Mucosa of descending colon (tissue), 3 donors: ENCODE data around the gene AQR. TPM values are rescaled to one million over a fixed set of nuclear protein-coding genes. Genes with fewer than 3 reads are reported as not detected.

Experiments used
- ATAC-seq: fragments of 200-7000 bp; cut with Tn5 transposase; one replicate; pipeline ENCODE4 v1.9.1; 2020; ENCODE audit warnings: mild to moderate bottlenecking, moderate library complexity
- DNase-seq, 3 donors: peaks; one replicate each; pipeline ENCODE4 v3.0.0-alpha.2; 2020
- H3K36me3 ChIP-seq: fragments of 200-600 bp; one replicate; pipeline ENCODE4 v1.8.0; 2021; ENCODE audit warnings: low read depth, mild to moderate bottlenecking
- H3K4me1 ChIP-seq: fragments of 200-600 bp; one replicate; pipeline ENCODE4 v1.8.0; 2021; ENCODE audit warnings: low read depth, mild to moderate bottlenecking
- H3K4me3 ChIP-seq: fragments of 200-600 bp; one replicate; pipeline ENCODE4 v1.8.0; 2021; ENCODE audit warnings: mild to moderate bottlenecking
- H3K9me3 ChIP-seq: fragments of 200-600 bp; one replicate; pipeline ENCODE4 v1.8.0; 2021; ENCODE audit warnings: mild to moderate bottlenecking
- CTCF ChIP-seq: fragments of 200-600 bp; IDR thresholded peaks from one replicate; pipeline ENCODE4 v1.8.0; 2022; ENCODE audit warnings: antibody characterized with exemption, mild to moderate bottlenecking
- intact Hi-C, 2 donors: fragments of 100-400 bp; cut with DNase I in 1 of 2; cut with micrococcal nuclease in 1 of 2; formaldehyde crosslinking; loops; one replicate each; pipeline versions ENCODE4 v1.11.0 to v1.11.1; 2022; cut with DNase I, micrococcal nuclease
- total RNA-seq, 3 donors: library from RNA; stranded (reverse); fragmentation: NEBNext Ultra II Directional in 2 of 3; extraction: Animal tissue kit (Norgen Biotek cat#: 25700) in 2 of 3; gene quantifications; one replicate each; pipeline versions ENCODE4 v1.2.1 to v1.2.4, GENCODE V29; 2021 to 2023
- donor health status: DM: no; HTN: no; CAD: no; lungs with moderate emphysema.
- donor health status: DM: no; HTN: no; CAD: no.
- donor health status: DM: no; HTN: yes; CAD: no.

The AQR gene
- total RNA-seq, 3 donors from 2014 or later: 25.1 to 26.6 (median 26.4) TPM

- Histone ChIP-seq H3K4me1 (no peaks in the 10 kb centered on the region), H3K9me3 (no peaks in the 10 kb centered on the region), H3K36me3 (no peaks in the 10 kb centered on the region), H3K4me3 (no peak overlapping the region)
- DNase-seq (no peak), ATAC-seq (no peak)
- intact Hi-C loops: no loop called here
- no peak for TF ChIP-seq CTCF
Measured at GRCh38 chr15:34828145-34828911, 141.2 kb downstream of the AQR start.

GRCh38 chr15:34821831-34822230 lies 147.7 kb downstream of the AQR start:
- DNase-seq (no peak), ATAC-seq (no peak)
- TF ChIP-seq CTCF: no peak
- H3K4me3 ChIP-seq: no peak overlapping the region
- no peaks in the 10 kb centered on the region for H3K4me1 ChIP-seq
- no peaks in the 10 kb centered on the region for H3K9me3 ChIP-seq
- intact Hi-C loops: no loop called here
- H3K36me3 ChIP-seq: no peaks in the 10 kb centered on the region

GRCh38 chr15:34820110-34820509 lies 149.4 kb downstream of the AQR start:
- no peak for ATAC-seq
- DNase-seq: no peak
- H3K9me3 ChIP-seq: no peaks in the 10 kb centered on the region
- H3K36me3 ChIP-seq: no peaks in the 10 kb centered on the region
- intact Hi-C loops: no loop called here
- no peak overlapping the region for H3K4me3 ChIP-seq
- no peak for TF ChIP-seq CTCF
- no peaks in the 10 kb centered on the region for H3K4me1 ChIP-seq

- H3K9me3 ChIP-seq: no peaks in the 10 kb centered on the region
- intact Hi-C loops: no loop called here
- no peak overlapping the region for H3K4me3 ChIP-seq
- no peak for DNase-seq
- no peaks in the 10 kb centered on the region for H3K36me3 ChIP-seq
- no peak for ATAC-seq
- no peaks in the 10 kb centered on the region for H3K4me1 ChIP-seq
- TF ChIP-seq CTCF: no peak
Measured at GRCh38 chr15:34818526-34818925, 151.0 kb downstream of the AQR start.

GRCh38 chr15:34815836-34816235 lies 153.7 kb downstream of the AQR start:
- no peak for TF ChIP-seq CTCF
- no peak for ATAC-seq
- Histone ChIP-seq H3K9me3 (no peaks in the 10 kb centered on the region), H3K4me3 (no peak overlapping the region), H3K36me3 (no peaks in the 10 kb centered on the region), H3K4me1 (no peaks in the 10 kb centered on the region)
- no peak for DNase-seq
- intact Hi-C loops: no loop called here
